NCI-H524 treated with DMSO at 0.1 percent for 48 hours (cell line): ENCODE results near the gene ZNF202.
"Not testable (repeated sequence)": the region's sequence is repeated elsewhere in the genome, so short reads cannot be mapped to it uniquely, and the experiment has no call there.

Experiments
- DNase-seq: peaks from one replicate; lab custom pipeline; 2025; lab: John Stamatoyannopoulos, UW

Gene ZNF202

GRCh38 chr11:123740787-123741158 lies 687 bp downstream of the ZNF202 start:
- DNase-seq = no peak

GRCh38 chr11:123738374-123738773 lies 3.1 kb downstream of the ZNF202 start:
- DNase-seq = no peak

GRCh38 chr11:123736769-123737168 lies 4.7 kb downstream of the ZNF202 start:
- no peak for DNase-seq

GRCh38 chr11:123729602-123730001 lies 11.9 kb downstream of the ZNF202 start:
- no peak for DNase-seq

- no peak for DNase-seq
Measured at GRCh38 chr11:123725995-123726655, 15.3 kb downstream of the ZNF202 start.

- no peak for DNase-seq
Measured at GRCh38 chr11:123719452-123719851, 22.0 kb downstream of the ZNF202 start.

GRCh38 chr11:123718469-123718868 lies 23.0 kb downstream of the ZNF202 start:
- no peak for DNase-seq

GRCh38 chr11:123718063-123718462 lies 23.4 kb downstream of the ZNF202 start:
- no peak for DNase-seq

GRCh38 chr11:123712627-123713026 lies 28.8 kb downstream of the ZNF202 start:
- DNase-seq = not testable (repeated sequence)

GRCh38 chr11:123707606-123708205 lies 33.8 kb downstream of the ZNF202 start:
- DNase-seq = no peak

- no peak for DNase-seq
Measured at GRCh38 chr11:123707206-123707605, 34.3 kb downstream of the ZNF202 start.

- no peak for DNase-seq
Measured at GRCh38 chr11:123704341-123704740, 37.1 kb downstream of the ZNF202 start.

- DNase-seq = no peak
Measured at GRCh38 chr11:123702696-123703095, 38.8 kb downstream of the ZNF202 start.

- DNase-seq = no peak
Measured at GRCh38 chr11:123702139-123702538, 39.3 kb downstream of the ZNF202 start.

- no peak for DNase-seq
Measured at GRCh38 chr11:123700772-123701171, 40.7 kb downstream of the ZNF202 start.

GRCh38 chr11:123698546-123699127 lies 42.8 kb downstream of the ZNF202 start:
- DNase-seq = peak; percentile 25

GRCh38 chr11:123696183-123696582 lies 45.3 kb downstream of the ZNF202 start:
- DNase-seq = no peak

GRCh38 chr11:123695231-123695630 lies 46.2 kb downstream of the ZNF202 start:
- no peak for DNase-seq

GRCh38 chr11:123694551-123694950 lies 46.9 kb downstream of the ZNF202 start:
- DNase-seq = no peak

- no peak for DNase-seq
Measured at GRCh38 chr11:123692961-123693360, 48.5 kb downstream of the ZNF202 start.

GRCh38 chr11:123690485-123690884 lies 51.0 kb downstream of the ZNF202 start:
- no peak for DNase-seq

GRCh38 chr11:123684601-123685000 lies 56.9 kb downstream of the ZNF202 start:
- DNase-seq = no peak

GRCh38 chr11:123683428-123684170 lies 57.9 kb downstream of the ZNF202 start:
- DNase-seq = no peak
